ENCODE data around the gene SPATA9.

The SPATA9 gene, protein sequence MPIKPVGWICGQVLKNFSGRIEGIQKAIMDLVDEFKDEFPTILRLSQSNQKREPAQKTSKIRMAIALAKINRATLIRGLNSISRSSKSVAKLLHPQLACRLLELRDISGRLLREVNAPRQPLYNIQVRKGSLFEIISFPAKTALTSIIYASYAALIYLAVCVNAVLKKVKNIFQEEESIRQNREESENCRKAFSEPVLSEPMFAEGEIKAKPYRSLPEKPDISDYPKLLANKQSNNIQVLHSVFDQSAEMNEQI

DNA sequence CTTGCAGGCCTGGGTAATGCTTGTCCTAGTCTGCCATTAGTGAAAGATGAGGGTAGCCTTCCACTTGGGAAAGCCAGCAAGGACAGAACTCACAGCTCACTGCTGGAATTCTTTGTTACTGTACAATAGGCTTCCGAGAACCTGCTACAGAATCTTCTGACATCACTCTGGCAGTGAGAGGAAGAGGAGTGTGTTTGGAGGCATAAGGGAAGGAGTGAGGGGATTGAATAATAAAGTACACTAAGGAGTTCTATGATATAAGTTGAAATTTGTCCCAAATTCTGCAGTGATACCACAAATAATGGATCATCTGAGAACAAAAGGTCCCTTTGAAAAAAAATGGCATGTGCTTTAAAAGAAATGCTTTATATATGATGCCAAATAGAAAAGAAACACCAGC lies at the start of gene SPATA9:
Gene SPATA9 (minus strand): TSS at position 101 of the 400 bp plus-strand sequence. CDS start 137 bp downstream, outside the sequence.
- no peak for DNase-seq (ENCODE audit: low read depth, low spot score)

DNA sequence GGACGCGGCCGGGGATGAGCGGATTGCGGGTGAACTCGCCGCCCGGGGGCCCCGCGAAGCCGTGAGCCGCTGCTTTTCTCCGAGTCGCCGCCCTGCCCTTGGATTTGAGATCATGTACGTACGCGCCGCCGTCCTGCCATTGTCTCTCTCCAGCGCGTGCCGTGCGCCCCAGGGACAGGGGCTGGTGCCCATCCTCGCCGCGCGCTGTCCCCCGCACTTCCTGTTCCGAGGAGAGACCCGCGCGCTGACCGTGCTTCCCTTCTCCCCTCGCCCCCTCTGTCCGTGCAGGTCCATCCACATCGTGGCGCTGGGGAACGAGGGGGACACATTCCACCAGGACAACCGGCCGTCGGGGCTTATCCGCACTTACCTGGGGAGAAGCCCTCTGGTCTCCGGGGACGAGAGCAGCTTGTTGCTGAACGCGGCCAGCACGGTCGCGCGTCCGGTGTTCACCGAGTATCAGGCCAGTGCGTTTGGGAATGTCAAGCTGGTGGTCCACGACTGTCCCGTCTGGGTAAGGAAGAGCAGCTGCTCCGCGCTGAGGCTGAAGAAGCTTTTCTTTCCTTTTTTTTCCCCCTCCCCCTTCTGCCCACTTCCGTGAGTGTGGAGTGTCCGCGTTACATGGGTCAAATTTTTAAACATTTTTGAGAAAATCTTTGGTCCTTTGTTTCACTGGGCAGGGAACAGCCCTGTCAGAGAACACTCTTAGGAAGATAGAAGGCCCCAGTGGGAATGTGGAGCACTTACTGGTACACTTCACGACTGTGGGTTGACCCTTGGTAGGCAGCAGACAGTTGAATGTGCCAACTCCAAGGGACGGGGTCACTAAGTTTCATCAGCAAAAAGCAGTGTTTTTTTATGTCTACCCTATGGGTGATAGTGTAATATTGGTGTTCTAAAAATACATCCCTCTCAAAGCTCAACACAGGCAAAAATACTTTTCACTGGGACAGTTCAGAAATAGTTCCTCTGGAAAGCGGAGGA lies 49.1 kb upstream of the SPATA9 start:
- DNase-seq (ENCODE audit: low read depth, low spot score): peak; percentile 67

GRCh38 chr5:95730730-95731570 lies 48.2 kb upstream of the SPATA9 start, which contains the start of gene RHOBTB3:
Gene RHOBTB3 (plus strand): TSS chr5:95731336. CDS start chr5:95731683, 347 bp downstream.
- DNase-seq (ENCODE audit: low read depth, low spot score): peak; percentile 79

GRCh38 chr5:95730011-95730700 lies 47.4 kb upstream of the SPATA9 start:
- DNase-seq (ENCODE audit: low read depth, low spot score): no peak

DNA sequence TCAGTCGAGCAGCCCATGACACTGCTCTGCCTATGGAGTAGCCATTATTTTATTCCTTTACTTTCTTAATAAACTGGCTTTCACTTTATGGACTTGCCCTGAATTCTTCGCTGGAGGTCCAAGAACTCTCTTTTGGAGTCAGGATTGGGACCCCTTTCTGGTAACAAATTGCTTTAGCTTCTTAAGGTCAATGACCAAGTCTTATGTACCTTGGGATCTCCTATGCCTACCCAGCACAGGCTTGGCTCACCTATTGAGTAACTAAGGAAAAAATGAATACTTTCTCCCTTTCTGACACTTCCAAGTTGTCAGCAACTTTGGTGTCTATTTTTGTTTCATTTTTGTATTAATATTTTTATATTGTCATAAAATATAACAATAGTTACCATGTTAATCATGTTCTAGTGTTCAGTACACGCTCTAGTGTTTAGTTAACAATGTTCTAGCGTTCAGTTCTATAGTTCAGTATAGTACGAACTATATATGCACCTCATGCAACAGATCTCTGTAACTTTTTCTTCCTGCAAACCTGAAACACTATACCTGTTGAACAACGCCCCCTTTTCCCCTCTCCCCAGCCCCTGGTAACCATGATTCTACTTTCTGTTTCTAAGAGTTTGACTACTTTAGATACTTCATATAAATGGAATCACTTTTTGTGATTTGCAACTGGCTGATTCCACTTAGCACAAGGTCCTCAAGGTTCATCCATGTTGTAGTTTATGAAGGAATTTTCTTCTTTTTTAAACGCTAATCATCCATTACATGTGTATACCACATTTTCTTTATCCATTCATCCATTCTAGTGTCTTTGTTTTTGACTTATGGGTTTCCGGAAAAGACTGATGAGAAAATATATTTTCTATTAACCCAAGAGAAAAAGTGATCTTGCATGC lies 46.6 kb upstream of the SPATA9 start:
- DNase-seq (ENCODE audit: low read depth, low spot score): no peak

DNA sequence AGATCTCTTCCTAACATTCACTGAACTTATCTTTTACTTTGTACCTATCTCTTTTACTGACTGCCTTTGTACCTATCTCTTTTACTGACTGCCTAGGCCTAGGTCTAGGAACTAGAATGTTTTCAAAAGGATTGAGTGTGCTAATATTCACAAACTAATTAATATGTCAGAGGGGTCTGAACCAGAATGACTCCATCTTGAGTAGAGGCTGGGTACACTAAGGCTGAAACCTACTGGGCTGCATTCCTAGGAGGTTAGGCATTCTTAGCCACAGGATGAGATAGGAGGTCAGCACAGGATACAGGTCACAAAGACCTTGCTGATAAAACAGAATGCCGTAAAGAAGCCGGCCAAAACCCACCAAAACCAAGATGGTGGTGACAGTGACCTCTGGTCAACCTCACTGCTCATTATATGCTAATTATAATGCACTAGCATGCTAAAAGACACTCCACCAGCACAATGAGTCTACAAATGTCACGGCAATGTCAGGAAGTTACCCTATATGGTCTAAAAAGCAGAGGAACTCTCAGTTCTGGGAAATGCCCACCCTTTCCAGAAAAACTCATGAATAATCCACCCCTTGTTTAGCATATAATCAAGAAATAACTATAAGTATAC lies 45.8 kb upstream of the SPATA9 start:
- DNase-seq (ENCODE audit: low read depth, low spot score): peak; percentile 59

GRCh38 chr5:95727764-95728191 lies 45.0 kb upstream of the SPATA9 start:
- peak; percentile 11 for DNase-seq (ENCODE audit: low read depth, low spot score)

GRCh38 chr5:95726811-95727763 lies 44.3 kb upstream of the SPATA9 start:
- no peak for DNase-seq (ENCODE audit: low read depth, low spot score)

- DNase-seq (ENCODE audit: low read depth, low spot score): no peak
Measured at GRCh38 chr5:95725937-95726810, 43.4 kb upstream of the SPATA9 start.

DNA sequence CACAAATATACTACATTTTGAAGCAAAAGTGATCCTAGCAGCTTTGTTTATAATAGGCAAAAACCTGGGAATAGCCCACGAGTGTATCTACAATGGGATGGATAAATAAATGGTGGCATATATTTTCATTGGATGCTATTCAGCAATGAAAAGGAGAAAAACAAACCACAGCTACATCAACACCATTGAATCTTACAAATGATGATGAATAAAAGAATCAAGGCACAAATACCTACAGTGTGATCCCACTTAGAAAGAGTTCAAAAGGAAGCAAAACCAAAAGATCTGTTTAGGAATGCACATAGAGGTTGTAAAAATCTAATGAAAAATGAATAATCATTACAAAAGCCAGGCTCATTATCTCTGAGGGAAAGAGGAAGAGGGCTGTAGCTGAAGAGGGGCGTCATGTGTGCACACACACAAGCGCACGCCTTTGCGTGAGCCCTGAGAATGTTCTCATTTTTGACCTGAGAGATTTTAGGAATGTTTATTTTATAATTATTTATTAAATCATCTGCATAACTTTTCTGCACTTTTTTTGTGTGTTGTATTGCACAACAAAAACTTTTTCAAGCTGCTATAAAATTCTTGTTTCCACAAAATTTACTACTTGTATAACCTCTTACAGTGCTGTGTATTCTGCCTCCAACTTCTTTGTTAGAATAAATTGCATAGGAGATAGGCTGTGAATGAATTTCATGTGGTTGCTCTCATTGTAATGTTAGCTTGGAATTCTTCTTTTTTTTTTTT lies 42.5 kb upstream of the SPATA9 start:
- DNase-seq (ENCODE audit: low read depth, low spot score): no peak

DNA sequence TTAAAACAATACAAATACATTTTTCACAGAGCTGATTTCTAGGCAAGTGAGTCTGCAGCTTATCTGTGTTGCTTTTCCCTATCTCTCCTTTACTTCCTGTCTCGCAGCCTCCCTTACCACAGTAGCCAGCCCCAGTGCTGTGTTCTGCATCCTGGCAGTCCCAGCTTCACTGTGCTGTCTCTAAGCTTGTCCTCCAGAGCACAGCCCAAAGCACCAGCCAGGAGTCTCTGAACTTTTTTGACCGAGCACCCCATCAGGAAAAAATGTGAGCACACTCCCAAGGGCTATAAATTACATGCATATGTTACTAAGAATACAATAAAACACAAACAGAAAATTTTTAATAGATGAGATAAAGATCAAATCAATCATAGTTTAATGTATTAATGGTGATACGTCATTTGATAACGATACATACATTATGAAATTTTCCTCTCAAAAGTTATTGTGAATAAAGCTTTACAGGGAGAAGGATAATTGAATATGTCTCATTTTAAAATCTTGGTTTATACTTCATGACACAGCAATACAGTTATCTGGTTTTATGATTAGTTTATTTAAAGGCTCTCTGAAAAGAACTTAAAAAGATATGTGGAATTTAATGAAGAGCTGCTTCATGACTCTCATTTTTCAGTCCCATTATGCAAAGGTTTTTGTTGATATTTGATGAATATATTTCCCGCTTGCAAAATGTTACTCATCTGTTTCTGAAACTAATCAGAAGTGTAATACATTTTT lies 41.0 kb upstream of the SPATA9 start:
- DNase-seq (ENCODE audit: low read depth, low spot score): peak; percentile 41

GRCh38 chr5:95721582-95722295 lies 38.9 kb upstream of the SPATA9 start:
- no peak for DNase-seq (ENCODE audit: low read depth, low spot score)

- DNase-seq (ENCODE audit: low read depth, low spot score): no peak
Measured at GRCh38 chr5:95720094-95720786, 37.4 kb upstream of the SPATA9 start.

DNA sequence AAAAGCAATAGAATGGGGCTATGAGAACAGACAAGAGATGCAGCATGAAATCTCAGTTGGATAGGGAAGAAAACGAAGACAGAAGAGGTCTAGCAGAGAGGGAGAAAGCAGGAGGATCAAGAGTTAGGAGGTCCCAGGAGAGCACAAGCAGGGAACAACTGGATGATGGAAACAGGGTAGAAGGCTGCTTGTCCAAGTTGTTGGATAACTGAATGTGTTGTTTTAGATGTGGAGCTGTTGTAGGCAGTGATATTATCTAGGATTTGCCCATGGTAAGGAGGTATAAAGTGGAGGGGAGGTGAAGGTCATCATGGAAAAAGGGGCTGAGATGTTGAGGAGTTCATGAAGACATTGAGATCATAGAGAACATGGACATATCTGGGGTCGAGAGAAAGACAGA lies 35.9 kb upstream of the SPATA9 start:
- no peak for DNase-seq (ENCODE audit: low read depth, low spot score)

GRCh38 chr5:95718203-95718602 lies 35.4 kb upstream of the SPATA9 start:
- no peak for DNase-seq (ENCODE audit: low read depth, low spot score)

Measured in ELF-1 (cell line).